ENCODE measurements around the gene RBM41. TPM values are rescaled to one million over a fixed set of nuclear protein-coding genes. Genes with fewer than 3 reads are reported as not detected.
"Not testable (repeated sequence)": the region's sequence is repeated elsewhere in the genome, so short reads cannot be mapped to it uniquely, and the experiment has no call there.

The RBM41 gene
- 3.0 TPM for total RNA-seq

DNA sequence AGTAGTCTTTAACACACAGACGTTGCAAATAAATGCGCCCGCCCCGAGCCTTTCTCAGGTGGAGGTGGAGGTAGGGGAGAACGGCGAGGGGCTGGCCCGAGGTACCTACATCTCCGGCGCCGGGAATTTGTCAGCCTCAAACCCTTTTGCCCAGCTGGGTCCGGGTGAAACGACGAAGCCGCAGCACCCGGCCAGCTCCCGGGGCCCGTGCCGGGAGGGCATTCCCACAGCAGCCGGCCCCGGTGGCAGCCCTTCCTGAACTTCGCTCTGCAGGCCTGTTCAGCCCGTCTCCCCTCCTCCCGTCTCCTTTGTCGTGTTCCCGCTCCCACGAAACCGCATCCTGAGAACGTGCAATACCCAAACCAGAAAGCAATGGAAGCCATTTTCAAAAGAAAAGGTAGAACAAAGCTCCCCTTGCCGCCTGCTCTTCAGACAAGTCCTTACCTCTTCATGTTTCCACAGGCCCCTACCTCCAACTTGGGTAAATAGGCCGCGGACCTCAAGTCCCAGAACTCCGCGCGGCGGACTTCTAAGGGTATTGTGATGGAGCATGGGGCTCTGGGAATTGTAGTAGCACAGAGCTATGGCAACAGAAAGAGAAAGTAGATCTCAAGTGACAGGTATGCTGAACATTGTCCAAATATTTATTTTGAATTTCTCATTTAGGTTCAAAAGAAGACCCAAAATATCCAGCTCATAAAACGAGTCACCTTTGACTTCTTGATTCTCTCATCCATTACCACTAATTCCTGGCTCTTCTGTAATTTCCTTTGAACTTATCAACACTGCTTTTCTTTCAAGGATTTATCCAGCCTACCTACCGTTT, at the start of gene RBM41:
Gene RBM41 (minus strand): TSS at position 501 of the 826 bp plus-strand sequence. CDS start 49 bp downstream, at position 452.
- DNase-seq (ENCODE audit: low read depth in 2 of 3, low spot score in 2 of 3): peak; percentile 32 to 87 (median 74)

DNA sequence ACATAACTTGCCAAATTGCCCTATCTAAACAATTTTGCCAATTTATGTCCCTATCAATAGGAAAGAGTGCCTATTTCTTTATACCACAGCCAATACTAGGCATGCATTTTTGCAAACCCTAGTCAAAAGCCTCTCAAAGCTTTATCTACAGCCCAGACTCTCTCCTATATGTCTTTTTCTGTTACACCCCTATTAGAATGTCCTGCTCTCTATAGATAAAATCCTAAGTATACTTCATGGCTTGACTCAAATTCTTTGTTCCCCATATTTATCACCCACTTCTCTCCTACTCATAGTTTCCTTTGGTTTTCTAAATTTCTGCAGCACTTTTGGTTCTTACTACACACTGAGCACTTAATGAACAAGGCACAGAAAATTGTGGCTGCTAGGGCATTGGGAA, 49.6 kb upstream of the RBM41 start:
- peak in 1 of 3 donors; percentile 0 for DNase-seq (ENCODE audit: low read depth in 2 of 3, low spot score in 2 of 3)

DNA sequence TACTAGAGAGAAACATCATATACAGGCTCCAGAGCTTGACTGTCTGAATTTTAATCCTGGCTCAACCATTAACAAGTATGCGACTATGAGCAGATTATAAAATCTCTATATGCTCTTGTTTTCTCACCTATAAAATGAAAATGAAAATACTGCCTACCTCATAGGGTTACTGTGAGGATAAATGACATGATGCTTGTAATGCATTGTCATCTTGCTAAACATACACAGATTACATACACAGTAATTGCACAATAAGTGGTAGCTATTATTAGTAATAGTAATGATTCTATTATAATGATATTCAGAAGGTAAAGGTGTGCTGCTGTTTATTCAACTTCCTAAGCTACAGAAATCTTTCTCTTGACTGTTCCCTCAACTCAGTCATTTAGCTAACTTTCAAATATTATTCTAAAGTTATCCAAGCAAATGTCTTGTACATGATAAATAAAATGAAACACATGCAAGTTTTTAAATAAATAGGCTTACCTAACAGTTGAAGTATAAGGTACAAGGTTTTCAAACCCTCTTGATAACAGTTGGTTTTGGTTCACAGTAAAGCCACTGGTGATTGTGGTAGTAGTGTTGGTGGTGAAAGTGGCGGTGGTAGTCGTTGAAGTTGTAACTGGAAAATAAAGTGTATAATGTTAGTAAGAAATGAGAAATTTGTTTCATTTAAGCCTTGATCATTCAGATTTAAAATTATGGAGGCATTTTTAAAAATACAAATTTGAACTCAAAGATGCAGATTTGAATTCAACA, 48.7 kb upstream of the RBM41 start:
- no peak for DNase-seq (ENCODE audit: low read depth in 2 of 3, low spot score in 2 of 3)

- not testable (repeated sequence) for DNase-seq (ENCODE audit: low read depth in 2 of 3, low spot score in 2 of 3)
Measured at GRCh38 chrX:107157618-107158017, 39.0 kb upstream of the RBM41 start.

DNA sequence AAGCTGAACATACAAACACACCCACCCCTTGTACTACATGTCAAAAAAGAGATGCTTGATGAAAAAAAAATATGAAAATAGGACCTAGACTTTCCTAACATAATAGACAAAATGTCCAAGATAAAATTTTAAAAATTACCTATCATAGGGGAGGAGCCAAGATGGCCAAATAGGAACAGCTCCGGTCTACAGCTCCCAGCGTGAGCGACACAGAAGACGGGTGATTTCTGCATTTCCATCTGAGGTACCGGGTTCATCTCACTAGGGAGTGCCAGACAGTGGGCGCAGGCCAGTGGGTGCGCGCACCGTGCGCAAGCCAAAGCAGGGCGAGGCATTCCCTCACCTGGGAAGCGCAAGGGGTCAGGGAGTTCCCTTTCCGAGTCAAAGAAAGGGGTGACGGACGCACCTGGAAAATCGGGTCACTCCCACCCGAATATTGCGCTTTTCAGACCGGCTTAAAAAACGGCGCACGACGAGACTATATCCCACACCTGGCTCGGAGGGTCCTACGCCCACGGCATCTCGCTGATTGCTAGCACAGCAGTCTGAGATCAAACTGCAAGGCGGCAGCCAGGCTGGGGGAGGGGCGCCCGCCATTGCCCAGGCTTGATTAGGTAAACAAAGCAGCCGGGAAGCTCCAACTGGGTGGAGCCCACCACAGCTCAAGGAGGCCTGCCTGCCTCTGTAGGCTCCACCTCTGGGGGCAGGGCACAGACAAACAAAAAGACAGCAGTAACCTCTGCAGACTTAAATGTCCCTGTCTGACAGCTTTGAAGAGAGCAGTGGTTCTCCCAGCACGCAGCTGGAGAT, 37.2 kb upstream of the RBM41 start:
- DNase-seq (ENCODE audit: low read depth in 2 of 3, low spot score in 2 of 3): not testable (repeated sequence)

GRCh38 chrX:107154787-107155620, 36.4 kb upstream of the RBM41 start:
- peak in 1 of 3 donors; percentile 5 for DNase-seq (ENCODE audit: low read depth in 2 of 3, low spot score in 2 of 3)

GRCh38 chrX:107153005-107153404, 34.4 kb upstream of the RBM41 start:
- DNase-seq (ENCODE audit: low read depth in 2 of 3, low spot score in 2 of 3): no peak

GRCh38 chrX:107146670-107147069, 28.0 kb upstream of the RBM41 start:
- no peak for DNase-seq (ENCODE audit: low read depth in 2 of 3, low spot score in 2 of 3)

DNA sequence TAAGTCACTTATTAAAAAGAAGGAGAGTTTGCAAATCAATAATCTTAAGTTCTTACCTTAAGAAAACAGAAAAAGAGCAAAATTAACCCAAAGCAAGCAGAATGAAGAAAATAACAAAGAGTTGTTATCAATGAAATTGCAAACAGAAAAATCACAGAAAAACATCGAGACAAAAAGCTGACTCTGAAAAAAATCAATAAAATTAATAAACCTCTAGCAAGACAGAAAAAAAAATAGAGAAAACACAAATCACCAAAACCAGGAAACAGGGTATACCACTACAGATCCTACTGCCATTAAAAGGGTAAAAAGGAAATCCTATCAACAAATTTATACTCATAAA, 17.3 kb upstream of the RBM41 start:
- no peak for DNase-seq (ENCODE audit: low read depth in 2 of 3, low spot score in 2 of 3)

DNA sequence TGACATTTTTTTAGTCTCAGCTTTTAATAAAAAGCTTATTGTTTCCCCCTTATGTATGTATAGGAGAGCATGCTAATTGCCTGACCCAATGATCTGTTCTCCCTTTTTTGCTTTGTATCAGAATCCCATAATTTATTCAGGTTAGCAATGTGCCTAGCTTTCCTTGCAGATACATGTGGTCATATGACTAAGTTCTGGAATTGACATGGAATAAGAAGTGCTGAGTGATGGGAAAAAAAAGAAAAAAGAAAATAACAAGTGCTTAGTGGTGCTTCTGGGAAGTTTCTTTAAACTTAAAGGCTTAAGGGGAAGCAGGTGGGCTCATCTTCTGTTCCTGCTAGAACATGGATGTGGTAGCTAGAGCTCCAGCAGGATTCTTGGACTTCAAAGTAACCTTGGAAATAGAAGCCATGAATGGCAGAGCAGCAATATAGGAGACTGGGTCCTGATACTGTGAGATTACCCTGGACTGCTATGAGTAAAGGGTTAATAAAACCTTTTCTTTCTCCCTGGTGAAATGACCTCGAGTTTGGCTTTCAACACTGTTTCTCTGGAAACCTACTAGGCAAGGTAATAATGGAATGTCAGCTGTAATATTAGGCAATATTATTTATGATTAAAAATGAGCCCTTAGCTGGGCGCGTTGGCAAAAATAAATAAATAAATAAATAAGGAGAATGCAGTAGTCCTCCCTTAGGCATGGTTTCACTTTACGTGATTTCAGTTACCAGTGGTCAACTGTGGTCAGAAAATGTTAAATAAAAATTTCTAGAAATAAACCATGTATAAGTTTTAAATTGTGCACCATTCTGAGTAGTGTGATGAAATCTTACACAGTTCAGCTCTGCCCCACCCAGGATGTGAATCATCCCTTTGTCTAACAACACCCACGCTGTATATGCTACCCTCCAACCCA, 16.7 kb upstream of the RBM41 start:
- DNase-seq (ENCODE audit: low read depth in 2 of 3, low spot score in 2 of 3): no peak

DNA sequence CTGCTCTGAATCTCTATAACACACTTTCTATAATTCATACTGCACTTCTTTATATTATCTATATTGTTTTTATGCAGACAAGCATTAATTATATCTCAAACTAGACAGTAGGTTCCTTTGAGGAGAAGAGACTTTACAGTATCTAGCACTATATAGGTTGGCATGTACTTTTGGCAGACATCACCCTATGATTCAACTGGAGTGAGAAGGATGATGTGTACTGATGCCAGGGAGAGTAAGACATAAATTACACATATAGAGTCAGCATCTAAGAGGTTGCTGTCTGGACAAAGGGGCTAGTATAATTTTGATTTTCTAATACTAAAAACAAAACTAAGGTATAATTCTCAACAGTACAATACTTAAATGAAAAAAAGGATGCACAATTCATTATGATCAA, 5.1 kb upstream of the RBM41 start:
- DNase-seq (ENCODE audit: low read depth in 2 of 3, low spot score in 2 of 3): no peak

- DNase-seq (ENCODE audit: low read depth in 2 of 3, low spot score in 2 of 3): no peak
Measured at GRCh38 chrX:107119283-107119682, 661 bp upstream of the RBM41 start.

GRCh38 chrX:107117993-107118321, 665 bp downstream of the RBM41 start:
- DNase-seq (ENCODE audit: low read depth in 2 of 3, low spot score in 2 of 3): peak in 2 of 3 donors; percentile 13 to 18

- no peak for DNase-seq (ENCODE audit: low read depth in 2 of 3, low spot score in 2 of 3)
Measured at GRCh38 chrX:107107459-107107858, 11.2 kb downstream of the RBM41 start.

DNA sequence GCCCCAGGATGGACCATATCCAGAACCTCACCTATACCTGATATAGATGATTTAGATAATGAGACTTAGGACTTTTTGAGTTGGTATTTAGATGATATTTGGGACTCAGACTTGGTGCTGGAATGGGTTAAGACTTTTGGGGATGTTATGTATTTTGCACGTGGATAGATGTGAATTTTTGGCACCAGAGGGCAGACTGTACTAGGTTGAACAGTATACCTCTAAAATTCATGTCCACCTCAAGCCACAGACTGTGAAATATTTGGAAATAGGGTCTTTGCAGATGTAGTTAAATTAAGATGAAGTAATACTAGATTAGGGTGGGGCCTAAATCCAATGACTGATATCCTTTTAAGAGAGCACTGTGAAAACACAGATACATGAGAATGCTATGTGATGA, 15.6 kb downstream of the RBM41 start:
- no peak for DNase-seq (ENCODE audit: low read depth in 2 of 3, low spot score in 2 of 3)

- no peak for DNase-seq (ENCODE audit: low read depth in 2 of 3, low spot score in 2 of 3)
Measured at GRCh38 chrX:107076158-107076557, 42.5 kb downstream of the RBM41 start.

DNA sequence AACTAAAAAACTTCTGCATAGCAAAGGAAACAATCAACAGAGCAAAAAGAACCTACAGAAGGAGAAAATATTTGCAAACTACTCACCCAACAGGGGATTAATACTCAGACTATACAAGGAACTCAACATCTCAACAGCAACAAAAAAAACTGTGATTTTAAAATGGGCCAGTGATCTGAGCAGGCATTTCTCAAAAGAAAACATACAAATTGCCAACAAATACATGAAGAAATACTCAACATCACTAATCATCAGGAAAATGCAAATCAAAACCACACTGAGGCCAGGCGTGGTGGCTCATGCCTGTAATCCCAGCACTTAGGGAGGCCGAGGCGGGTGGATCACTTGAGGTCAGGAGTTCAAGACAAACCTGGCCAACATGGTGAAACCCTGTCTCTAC, 60.9 kb downstream of the RBM41 start:
- not testable (repeated sequence) for DNase-seq (ENCODE audit: low read depth in 2 of 3, low spot score in 2 of 3)

- no peak for DNase-seq (ENCODE audit: low read depth in 2 of 3, low spot score in 2 of 3)
Measured at GRCh38 chrX:107054978-107055377, 63.6 kb downstream of the RBM41 start.

DNA sequence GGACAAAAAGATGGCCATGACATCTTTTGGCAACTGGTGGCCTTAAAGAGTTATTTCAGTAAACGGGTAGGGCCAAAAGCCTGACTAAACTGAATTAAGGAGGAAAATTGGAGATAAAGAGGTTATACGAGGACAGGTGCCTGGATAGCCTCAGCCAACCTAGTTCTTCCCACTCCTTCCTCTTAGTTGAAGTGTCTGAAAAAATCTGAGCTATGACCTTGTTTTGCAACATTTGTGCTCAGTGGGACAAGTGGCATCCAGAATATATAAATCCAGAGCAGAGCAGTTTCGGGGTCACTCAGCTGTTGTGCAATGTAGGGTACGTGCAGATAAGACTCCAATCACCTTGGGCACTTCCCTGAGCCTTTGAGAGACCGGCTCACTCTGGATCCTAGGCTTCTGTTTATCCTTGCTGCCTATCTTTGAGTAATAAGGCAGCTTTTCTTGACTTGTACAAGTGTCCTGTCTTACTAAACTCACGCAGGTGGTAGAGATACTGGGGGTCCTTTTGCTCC, 68.4 kb downstream of the RBM41 start:
- no peak for DNase-seq (ENCODE audit: low read depth in 2 of 3, low spot score in 2 of 3)

Data from hematopoietic multipotent progenitor cell (in vitro differentiated cells).